ENCODE data around the gene CCNG1.
"Not testable (repeated sequence)": the region's sequence is repeated elsewhere in the genome, so short reads cannot be mapped to it uniquely, and the experiment has no call there.

CCNG1 gene

GRCh38 chr5:163445345-163445744, 8.0 kb downstream of the CCNG1 start:
- DNase-seq: no peak

DNA sequence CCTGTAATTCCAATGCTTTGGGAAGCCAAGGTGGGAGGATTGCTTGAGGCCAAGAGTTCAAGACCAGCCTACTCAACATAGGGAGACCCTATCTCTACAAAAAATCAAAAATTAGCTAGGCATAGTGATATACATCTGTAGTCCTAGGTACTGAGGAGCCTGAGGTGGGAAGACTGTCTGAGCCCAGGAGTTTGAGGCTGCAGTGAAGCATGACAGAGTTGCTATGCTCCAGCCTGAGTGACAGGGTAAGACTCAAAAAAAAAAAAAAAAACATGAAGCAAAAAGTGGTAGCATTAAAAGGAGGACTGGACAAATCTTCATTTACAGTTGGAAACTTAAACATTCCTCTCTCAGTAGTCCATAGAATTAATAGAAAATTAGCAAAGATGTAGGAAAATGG, 9.8 kb downstream of the CCNG1 start:
- DNase-seq: no peak

DNA sequence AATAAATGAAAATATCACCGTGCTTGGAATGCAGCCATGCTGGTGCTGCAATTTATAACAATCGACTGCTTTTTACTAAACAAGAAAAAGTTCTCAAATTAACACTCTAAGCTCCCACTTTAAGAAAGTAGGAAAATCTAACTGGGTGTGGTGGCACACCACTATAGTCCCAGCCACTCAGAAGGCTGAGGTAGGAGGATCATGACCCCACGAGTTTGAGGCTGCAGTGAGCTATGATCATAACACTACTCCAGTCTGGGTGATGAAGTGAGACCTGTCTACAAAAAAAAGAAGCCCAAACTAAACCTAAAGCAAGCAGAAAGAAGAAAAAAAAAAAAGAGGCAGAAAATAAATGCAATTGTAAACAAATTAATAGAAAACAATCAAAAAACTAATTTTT, 10.5 kb downstream of the CCNG1 start:
- DNase-seq: no peak

- no peak for DNase-seq
Measured at GRCh38 chr5:163448491-163448890, 11.1 kb downstream of the CCNG1 start.

- no peak for DNase-seq
Measured at GRCh38 chr5:163451489-163451888, 14.1 kb downstream of the CCNG1 start.

GRCh38 chr5:163453705-163454104, 16.3 kb downstream of the CCNG1 start:
- DNase-seq: no peak

DNA sequence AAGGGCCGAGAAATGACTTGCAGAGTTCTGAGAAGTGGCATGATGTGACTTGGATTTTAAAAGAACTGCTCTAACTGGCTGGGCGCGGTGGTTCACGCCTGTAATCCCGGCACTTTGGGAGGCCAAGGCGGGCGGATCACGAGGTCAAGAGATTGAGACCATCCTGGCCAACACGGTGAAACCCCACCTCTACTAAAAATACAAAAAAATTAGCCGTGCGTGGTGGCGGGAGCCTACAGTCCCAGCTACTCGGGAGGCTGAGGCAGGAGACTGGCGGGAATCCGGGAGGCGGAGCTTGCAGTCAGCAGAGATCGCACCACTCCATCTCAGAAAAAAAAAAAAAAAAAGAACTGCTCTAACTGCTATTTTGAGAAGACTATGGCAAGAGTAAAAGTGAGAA, 18.0 kb downstream of the CCNG1 start:
- DNase-seq: not testable (repeated sequence)

- no peak for DNase-seq
Measured at GRCh38 chr5:163456029-163456589, 18.7 kb downstream of the CCNG1 start.

DNA sequence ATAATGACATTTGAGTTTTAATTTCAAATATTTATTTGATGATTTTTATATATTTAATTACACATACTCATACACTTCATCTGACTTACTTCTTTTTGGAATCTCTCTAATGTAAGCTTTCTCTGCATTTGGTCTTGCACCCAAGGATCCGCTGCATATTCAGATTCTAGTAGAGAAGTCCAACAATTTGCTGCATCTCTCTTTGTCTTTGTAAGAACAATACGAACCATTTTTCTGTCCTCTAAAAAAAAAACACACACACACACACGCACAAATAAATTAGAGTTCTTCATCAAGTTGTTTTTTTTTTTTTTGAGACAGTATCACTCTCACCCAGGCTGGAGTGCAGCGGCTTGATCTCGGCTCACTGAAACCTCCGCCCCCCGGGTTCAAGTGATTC, 19.4 kb downstream of the CCNG1 start:
- no peak for DNase-seq

GRCh38 chr5:163458778-163459385, 21.5 kb downstream of the CCNG1 start:
- DNase-seq: peak; percentile 2

GRCh38 chr5:163459462-163459818, 22.0 kb downstream of the CCNG1 start:
- peak; percentile 51 for DNase-seq

DNA sequence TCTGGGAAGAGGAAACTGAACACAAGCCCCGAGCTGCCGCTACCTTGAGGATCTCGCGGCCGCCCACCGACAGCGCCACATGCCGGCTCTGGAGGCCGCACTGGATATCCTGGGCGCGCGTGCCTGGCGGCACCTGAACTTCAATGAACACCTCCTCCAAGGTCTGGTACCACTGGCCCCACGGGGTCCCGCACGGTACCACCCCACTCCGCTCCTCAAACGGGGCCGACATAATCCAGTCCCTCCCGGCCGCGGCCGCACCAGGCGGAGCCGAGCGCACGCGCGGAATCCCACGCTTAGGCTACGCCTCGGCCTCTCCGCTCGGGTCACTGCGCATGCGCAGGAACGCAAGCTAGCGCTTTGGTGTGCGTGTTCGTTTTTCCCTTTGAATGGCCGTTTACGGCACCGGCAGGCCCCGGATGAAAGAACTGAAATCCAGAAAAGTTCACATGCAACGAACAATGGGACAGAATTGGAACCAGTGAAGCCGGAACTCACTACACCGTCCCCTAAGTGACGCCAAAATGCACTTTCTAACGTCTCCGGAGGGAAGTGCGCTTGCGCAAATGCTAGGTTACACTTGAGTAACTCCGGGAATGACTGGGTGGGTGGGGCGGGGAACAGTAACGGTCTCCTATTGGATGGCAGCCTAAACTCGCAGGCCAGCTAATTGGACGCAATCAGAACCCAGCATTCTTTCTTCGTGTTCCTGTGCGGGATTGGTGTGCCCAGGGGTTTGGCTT, 22.6 kb downstream of the CCNG1 start, which contains the start of gene NUDCD2:
TSS of gene NUDCD2 (minus strand) at position 284 of the 743 bp plus-strand sequence. CDS start at position 232, 52 bp downstream.
- peak; percentile 99 for DNase-seq

- DNase-seq: peak; percentile 43
Measured at GRCh38 chr5:163460562-163461171, 23.3 kb downstream of the CCNG1 start, which contains the start of gene HMMR. Gene HMMR, plus strand, starts transcription at chr5:163460632. Its CDS starts 61 bp downstream, at chr5:163460693.

DNA sequence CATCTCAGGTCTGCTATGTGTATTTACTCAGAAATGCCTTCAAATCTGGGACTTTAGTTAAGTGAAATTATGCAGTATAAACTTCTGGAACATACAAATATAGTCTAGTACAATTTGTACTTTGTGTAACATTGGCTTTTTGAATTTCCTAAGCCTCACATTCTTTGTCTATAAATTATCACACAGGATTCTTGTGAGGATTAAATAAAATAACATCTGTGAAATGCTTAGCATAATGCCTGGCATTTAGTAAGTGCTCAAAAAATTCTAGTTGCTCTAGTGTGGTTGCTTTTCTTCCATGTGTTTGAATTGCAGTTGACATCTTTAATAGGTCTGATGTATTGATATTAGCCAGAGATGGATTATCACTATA, 25.7 kb downstream of the CCNG1 start:
- no peak for DNase-seq

DNA sequence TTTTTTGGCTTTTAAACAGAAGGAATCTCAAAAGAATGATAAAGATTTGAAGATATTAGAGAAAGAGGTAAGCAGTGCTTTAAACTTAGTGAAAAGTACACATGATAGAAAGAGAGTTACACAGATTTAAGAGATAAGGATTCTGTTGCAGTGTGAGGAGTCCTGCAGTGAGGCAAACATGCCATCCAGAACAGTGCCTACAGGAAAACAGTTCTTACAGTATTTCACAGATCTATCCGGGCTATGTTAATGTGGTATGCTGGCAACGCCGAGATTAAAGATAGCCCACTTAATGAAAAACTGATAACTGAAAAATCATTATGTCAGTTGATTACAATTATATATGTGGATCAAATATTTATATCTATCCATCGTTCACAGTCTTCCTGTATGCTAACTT, 30.3 kb downstream of the CCNG1 start:
- DNase-seq: no peak

DNA sequence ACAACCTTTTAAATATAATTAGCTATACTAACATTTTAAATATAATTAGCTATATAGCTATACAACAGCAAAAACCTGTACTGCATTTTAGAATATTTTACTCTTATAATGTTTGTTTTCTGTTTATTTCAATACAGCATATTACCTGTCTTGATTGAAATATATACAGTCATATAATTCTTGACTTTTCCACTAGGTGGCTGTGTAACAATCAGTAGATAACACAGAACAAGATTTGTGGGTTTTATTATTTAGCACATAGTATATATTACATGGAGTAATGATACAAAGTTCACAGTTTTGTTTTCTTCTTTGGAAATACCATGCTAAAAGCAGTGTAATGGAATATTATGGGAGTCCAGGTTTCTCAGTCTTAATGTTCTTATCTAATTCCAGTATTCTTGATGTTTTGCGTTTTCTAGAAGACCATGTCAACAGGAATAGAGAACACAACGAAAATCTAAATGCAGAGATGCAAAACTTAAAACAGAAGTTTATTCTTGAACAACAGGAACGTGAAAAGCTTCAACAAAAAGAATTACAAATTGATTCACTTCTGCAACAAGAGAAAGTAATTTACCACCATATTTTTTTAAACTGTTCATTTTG, 36.3 kb downstream of the CCNG1 start:
- no peak for DNase-seq

- peak; percentile 50 for DNase-seq
Measured at GRCh38 chr5:163475411-163475810, 38.0 kb downstream of the CCNG1 start.

DNA sequence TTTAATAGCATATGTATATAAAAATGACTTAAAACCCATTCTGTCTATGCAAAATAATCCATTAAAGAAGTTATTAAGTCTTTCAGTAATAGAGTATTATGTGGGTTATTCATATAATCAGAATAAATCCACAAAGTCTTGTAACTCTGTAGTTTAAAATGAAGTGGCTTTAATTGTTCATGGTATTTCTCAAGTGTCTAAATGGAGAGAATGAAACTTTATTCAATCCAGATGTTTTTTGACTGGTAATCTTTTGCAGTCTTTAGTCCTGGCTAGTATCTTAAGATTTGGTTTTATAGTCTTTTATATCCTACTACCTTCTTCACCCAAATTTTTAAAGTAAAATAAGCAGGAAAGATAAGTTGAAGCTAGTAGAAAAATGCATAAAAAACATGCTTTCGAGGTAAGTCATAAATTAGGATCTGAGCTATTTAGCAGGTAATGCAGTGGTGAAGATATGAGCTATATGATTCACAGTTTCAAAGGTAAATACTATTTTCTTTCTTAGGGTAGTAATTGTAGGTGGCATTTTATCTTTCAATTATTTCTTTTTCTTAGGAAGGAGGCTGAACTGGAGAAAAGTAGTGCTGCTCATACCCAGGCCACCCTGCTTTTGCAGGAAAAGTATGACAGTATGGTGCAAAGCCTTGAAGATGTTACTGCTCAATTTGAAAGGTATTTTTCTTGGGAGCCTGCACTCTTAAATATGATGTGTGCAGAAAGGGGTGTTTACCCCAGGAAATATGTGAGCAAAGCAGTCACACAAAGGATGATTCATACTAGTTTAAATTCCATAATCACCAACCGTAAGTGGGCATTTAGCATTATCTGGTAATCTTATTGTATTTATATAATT, 41.0 kb downstream of the CCNG1 start:
- DNase-seq: no peak

DNA sequence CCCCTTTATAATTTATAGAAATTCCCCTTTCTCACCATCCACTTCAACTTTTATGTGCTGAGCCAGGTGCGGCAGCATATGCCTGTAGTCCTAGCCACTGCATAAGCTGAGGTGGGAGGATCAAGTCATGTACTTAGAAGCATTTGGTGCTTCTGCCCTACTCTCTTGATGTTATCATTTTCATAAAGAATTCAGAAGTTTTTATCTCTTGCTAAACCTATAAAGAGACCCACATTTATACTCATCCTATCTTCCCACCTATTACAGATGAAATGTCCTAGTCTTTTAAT, 41.5 kb downstream of the CCNG1 start:
- no peak for DNase-seq

GRCh38 chr5:163489055-163489744, 51.8 kb downstream of the CCNG1 start:
- peak; percentile 39 for DNase-seq

GRCh38 chr5:163489745-163490075, 52.3 kb downstream of the CCNG1 start:
- no peak for DNase-seq

Measured in MV-4-11 (cell line).